Nephron (organoid): ENCODE measurements around the gene SSBP3.
A peak's percentile ranks its signal among the peaks of the same experiment; 100 is the strongest.

Experiments
- H3K27ac Mint-ChIP-seq, 3 experiments: 2 replicates each; pipeline ENCODE4 v1.8.0; 2020; ENCODE audit warnings: mixed read lengths in 3 of 3, mild to moderate bottlenecking in 2 of 3, moderate library complexity in 1 of 3
- H3K27me3 Mint-ChIP-seq: 2 replicates; pipeline ENCODE4 v1.8.0; 2021; ENCODE audit warnings: low read depth, mild to moderate bottlenecking, moderate library complexity, mixed read lengths
- H3K36me3 Mint-ChIP-seq: 2 replicates; pipeline ENCODE4 v1.8.0; 2020; ENCODE audit warnings: low read depth, mixed read lengths
- H3K4me1 Mint-ChIP-seq: 2 replicates; pipeline ENCODE4 v1.8.0; 2020; ENCODE audit warnings: mixed read lengths
- H3K4me3 Mint-ChIP-seq, 3 experiments: 2 replicates each; pipeline ENCODE4 v1.8.0; 2020; ENCODE audit warnings: mild to moderate bottlenecking in 3 of 3, mixed read lengths in 3 of 3, moderate library complexity in 2 of 3
- H3K9me3 Mint-ChIP-seq: 2 replicates; pipeline ENCODE4 v1.8.0; 2020; ENCODE audit warnings: mixed read lengths
- CTCF ChIP-seq, 3 experiments: fragments of 200-600 bp; sonication (generic); IDR thresholded peaks; one replicate each; pipeline ENCODE4 v1.5.0; 2021; ENCODE audit warnings: antibody characterized with exemption in 3 of 3; ENCODE audit not compliant: unreplicated experiment in 3 of 3

SSBP3 gene

DNA sequence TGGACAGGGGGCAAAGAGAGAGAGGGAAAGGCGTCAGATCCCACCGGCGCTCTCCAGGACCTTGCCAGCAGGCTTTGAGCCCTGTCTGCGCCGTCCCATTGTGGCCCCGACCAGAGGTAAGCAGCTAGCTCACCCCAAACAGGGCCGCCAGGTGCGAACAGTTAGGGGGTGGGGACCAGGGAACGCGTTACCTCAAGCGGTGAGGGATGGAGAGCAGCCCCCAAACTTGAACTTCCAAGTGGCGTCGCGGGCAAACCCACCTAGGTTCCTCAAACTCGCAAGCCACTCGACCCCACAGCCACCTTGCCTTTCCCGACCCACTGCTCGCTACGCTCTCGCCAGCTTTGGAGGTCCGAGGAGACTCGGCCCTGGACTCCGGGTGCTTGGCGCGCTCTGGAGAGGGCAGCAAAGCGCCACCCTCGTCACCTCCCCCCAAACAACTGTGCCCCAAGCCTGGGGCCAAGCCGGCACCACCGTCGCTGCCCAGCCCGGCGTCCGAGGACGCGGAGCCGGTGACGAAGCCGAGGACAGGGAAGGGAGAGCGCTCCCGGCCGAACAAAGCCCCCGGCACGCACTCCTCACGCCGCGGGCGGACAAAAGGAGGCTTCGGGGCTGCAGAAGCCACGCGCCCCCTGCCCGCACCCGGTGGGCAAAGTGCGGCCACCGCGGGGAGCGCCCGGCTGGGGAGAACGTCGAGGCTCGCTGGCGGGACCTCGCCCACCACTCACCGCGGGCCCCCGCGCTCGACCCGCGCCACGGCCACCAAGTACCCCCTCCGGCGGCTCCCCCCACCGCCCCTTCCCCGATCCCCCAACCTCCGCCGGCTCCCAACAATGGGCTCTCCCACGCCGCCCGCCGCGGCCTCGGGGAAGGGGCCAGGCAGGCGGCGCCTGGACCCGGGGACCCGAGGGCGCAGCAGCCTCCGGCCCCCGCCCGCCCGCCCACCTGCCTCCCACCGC is 976 bp downstream of the SSBP3 start:
- Mint-ChIP-seq H3K4me1 (peaks cover 72% of the 10 kb centered on the region), H3K27me3 (peaks cover 13% of the 10 kb centered on the region), H3K4me3 (peak overlapping the region; percentile 92 to 97 (median 94)), H3K36me3 (peaks cover 42% of the 10 kb centered on the region), H3K27ac (peak overlapping the region; percentile 22 to 94 (median 40)), H3K9me3 (no peaks in the 10 kb centered on the region)
- no peak for TF ChIP-seq CTCF (IDR thresholded peaks at IDR 0.05; ENCODE audit: unreplicated experiment in 3 of 3)

- Mint-ChIP-seq H3K4me3 (peak overlapping the region; percentile 92 to 97 (median 94)), H3K27me3 (peaks cover 8% of the 10 kb centered on the region), H3K27ac (peak overlapping the region; percentile 22 to 94 (median 40)), H3K9me3 (no peaks in the 10 kb centered on the region), H3K36me3 (peaks cover 52% of the 10 kb centered on the region), H3K4me1 (peaks cover 72% of the 10 kb centered on the region)
- no peak for TF ChIP-seq CTCF (IDR thresholded peaks at IDR 0.05; ENCODE audit: unreplicated experiment in 3 of 3)
Measured at GRCh38 chr1:54404263-54404662, 1.9 kb downstream of the SSBP3 start.

DNA sequence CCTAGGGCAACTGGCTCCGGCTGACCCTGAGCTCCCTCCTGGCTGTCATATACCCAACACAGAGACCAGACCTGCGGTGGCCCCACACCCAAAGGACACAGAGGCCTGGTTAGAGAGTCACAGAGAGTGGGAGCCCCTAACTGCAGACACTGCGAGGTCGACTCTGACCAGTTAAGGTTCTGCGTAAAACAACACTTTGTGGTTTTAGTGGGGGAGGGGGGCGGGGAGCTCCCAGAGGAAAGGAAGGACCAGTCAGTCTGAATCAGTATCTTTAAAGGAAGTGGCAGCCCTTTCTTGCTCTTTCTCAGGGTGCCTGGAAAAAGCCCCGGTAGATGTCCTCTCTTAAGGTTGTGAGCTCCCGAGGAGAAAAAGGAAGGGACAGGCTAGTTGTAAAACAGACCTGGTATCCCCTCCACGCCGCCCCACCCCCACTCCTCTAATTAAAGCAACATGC is 2.4 kb downstream of the SSBP3 start:
- peaks cover 8% of the 10 kb centered on the region for H3K27me3 Mint-ChIP-seq
- H3K4me3 Mint-ChIP-seq = peak overlapping the region; percentile 92 to 97 (median 94)
- peaks cover 56% of the 10 kb centered on the region for H3K36me3 Mint-ChIP-seq
- no peak for TF ChIP-seq CTCF (IDR thresholded peaks at IDR 0.05; ENCODE audit: unreplicated experiment in 3 of 3)
- H3K27ac Mint-ChIP-seq = peak overlapping the region; percentile 22 to 94 (median 40)
- H3K9me3 Mint-ChIP-seq = no peaks in the 10 kb centered on the region
- peaks cover 72% of the 10 kb centered on the region for H3K4me1 Mint-ChIP-seq

DNA sequence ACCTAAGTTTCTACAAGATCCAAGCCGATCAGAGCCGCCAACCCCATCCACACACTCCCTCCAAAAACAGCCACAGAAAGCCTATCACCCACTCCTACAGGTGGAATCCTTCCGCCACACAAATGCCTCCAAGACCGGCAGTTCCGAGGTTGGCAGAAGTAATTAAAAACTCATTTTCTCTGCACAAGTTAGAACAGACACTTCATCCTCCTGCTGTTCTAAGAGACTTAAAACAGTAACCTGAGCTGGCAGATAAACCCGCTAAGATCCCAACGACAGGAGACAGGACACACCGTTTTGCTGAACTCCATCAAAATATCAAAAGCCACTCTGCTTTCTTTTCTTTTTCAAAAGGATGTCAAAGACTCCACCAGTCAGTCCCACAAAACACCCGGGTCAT is 2.8 kb downstream of the SSBP3 start:
- peak overlapping the region; percentile 22 to 94 (median 40) for H3K27ac Mint-ChIP-seq
- H3K9me3 Mint-ChIP-seq = no peaks in the 10 kb centered on the region
- peaks cover 72% of the 10 kb centered on the region for H3K4me1 Mint-ChIP-seq
- H3K27me3 Mint-ChIP-seq = peaks cover 8% of the 10 kb centered on the region
- TF ChIP-seq CTCF (IDR thresholded peaks at IDR 0.05; ENCODE audit: unreplicated experiment in 3 of 3) = no peak
- peak overlapping the region; percentile 92 to 97 (median 94) for H3K4me3 Mint-ChIP-seq
- H3K36me3 Mint-ChIP-seq = peaks cover 60% of the 10 kb centered on the region

DNA sequence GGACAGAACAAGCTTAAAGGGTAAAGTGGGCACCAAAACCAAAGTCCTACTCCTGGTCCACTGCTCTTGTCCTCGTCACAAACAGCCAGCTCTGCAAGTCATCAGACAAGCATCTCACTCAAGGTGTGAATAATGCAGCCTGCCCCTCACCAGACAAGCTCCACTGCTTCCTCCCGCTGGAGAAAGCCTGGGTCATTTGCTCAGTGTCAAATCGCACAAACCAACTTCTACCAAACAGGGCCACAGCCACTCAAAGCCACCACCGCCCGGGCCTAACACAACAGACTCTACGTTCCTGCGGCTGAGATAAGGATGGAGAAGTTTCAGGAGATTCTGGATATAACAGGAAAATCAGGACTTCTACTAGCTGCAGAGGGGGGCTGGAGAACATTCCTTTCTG is 3.3 kb downstream of the SSBP3 start:
- H3K36me3 Mint-ChIP-seq = peaks cover 65% of the 10 kb centered on the region
- peaks cover 72% of the 10 kb centered on the region for H3K4me1 Mint-ChIP-seq
- H3K27ac Mint-ChIP-seq = peak overlapping the region; percentile 22 to 94 (median 40)
- no peaks in the 10 kb centered on the region for H3K9me3 Mint-ChIP-seq
- TF ChIP-seq CTCF (IDR thresholded peaks at IDR 0.05; ENCODE audit: unreplicated experiment in 3 of 3) = no peak
- H3K4me3 Mint-ChIP-seq = peak overlapping the region; percentile 92 to 97 (median 94)
- peaks cover 8% of the 10 kb centered on the region for H3K27me3 Mint-ChIP-seq
